ENCODE measurements around the gene CCR3.

DNA sequence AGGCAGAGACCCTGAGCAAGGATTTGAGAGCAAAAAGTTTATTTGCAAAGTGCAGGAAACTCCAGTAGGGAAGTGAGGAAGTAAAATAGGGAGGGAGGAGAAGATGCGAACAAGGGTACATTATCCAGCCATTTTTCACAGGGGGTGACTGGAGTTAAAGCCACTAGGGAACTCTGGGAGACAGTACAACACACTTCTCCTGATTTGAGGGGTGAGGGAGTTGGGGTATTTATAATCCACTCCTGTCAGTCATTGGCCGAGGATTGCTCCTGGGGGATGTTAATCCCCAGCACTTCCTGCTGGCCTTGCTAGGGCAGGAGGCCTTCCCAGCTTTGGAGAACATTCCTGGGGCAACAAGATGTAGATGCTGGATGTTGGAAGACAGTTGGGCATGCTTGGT lies 28.2 kb downstream of the CCR3 start:
- TF ChIP-seq CTCF (conservative IDR thresholded peaks at IDR 0.05; ENCODE audit: low read length) (no peak), EZH2phosphoT487 (IDR thresholded peaks at IDR 0.05; ENCODE audit: borderline replicate concordance) (no peak)
